GM19372 (cell line): ENCODE results near the gene SIGLEC5.
"Not testable (repeated sequence)": the region's sequence is repeated elsewhere in the genome, so short reads cannot be mapped to it uniquely, and the experiment has no call there.

ENCODE experiments used
- ATAC-seq: cut with Tn5 transposase; IDR thresholded peaks from one replicate; pipeline ENCODE4 v1.9.1; 2021; ENCODE audit warnings: mild to moderate bottlenecking, low read depth, moderate library complexity; ENCODE audit not compliant: unreplicated experiment

The SIGLEC5 gene

GRCh38 chr19:51630315-51630714, at the start of gene SIGLEC5:
SIGLEC5 (minus strand) TSS chr19:51630401; CDS start chr19:51630335, 66 bp downstream.
- not testable (repeated sequence) for ATAC-seq

GRCh38 chr19:51676566-51677083, 46.4 kb upstream of the SIGLEC5 start:
- no peak for ATAC-seq

- not testable (repeated sequence) for ATAC-seq
Measured at GRCh38 chr19:51675911-51676565, 45.8 kb upstream of the SIGLEC5 start.

GRCh38 chr19:51668216-51668615, 38.0 kb upstream of the SIGLEC5 start:
- ATAC-seq, result no peak

- no peak for ATAC-seq
Measured at GRCh38 chr19:51664997-51665396, 34.8 kb upstream of the SIGLEC5 start.

- no peak for ATAC-seq
Measured at GRCh38 chr19:51664131-51664530, 33.9 kb upstream of the SIGLEC5 start.

GRCh38 chr19:51663650-51664049, 33.4 kb upstream of the SIGLEC5 start:
- ATAC-seq, result no peak

- no peak for ATAC-seq
Measured at GRCh38 chr19:51660975-51661600, 30.9 kb upstream of the SIGLEC5 start.

GRCh38 chr19:51654783-51655182, 24.6 kb upstream of the SIGLEC5 start:
- no peak for ATAC-seq

GRCh38 chr19:51653162-51653561, 23.0 kb upstream of the SIGLEC5 start:
- ATAC-seq, result no peak

GRCh38 chr19:51652266-51652665, 22.1 kb upstream of the SIGLEC5 start:
- ATAC-seq, result no peak

GRCh38 chr19:51651216-51651846, 21.1 kb upstream of the SIGLEC5 start:
- ATAC-seq, result no peak

- no peak for ATAC-seq
Measured at GRCh38 chr19:51647318-51647717, 17.1 kb upstream of the SIGLEC5 start.

GRCh38 chr19:51646730-51647129, 16.5 kb upstream of the SIGLEC5 start, which contains the start of gene SIGLEC14:
SIGLEC14 (minus strand) TSS chr19:51646825; CDS start chr19:51646759, 66 bp downstream.
- ATAC-seq, result not testable (repeated sequence)

- ATAC-seq, result no peak
Measured at GRCh38 chr19:51644636-51645271, 14.6 kb upstream of the SIGLEC5 start.

- no peak for ATAC-seq
Measured at GRCh38 chr19:51641648-51642047, 11.4 kb upstream of the SIGLEC5 start.

GRCh38 chr19:51640386-51640785, 10.2 kb upstream of the SIGLEC5 start:
- no peak for ATAC-seq

- no peak for ATAC-seq
Measured at GRCh38 chr19:51639916-51640315, 9.7 kb upstream of the SIGLEC5 start.

- no peak for ATAC-seq
Measured at GRCh38 chr19:51637362-51637978, 7.3 kb upstream of the SIGLEC5 start.

- ATAC-seq, result no peak
Measured at GRCh38 chr19:51632126-51632525, 1.9 kb upstream of the SIGLEC5 start.
